ENCODE data around the gene MFAP3. TPM values are rescaled to one million over a fixed set of nuclear protein-coding genes. Genes with fewer than 3 reads are reported as not detected.

Gene MFAP3
- total RNA-seq, 4 donors from 2014 or later: 5.0 to 45.3 (median 35.1) TPM

GRCh38 chr5:154025951-154026350 is 12.8 kb upstream of the MFAP3 start:
- TF ChIP-seq POLR2AphosphoS5 (IDR thresholded peaks at IDR 0.05): no peak
- TF ChIP-seq EP300 (IDR thresholded peaks at IDR 0.05; ENCODE audit: low read depth): no peak
- TF ChIP-seq POLR2A (IDR thresholded peaks at IDR 0.05): no peak
- TF ChIP-seq CTCF (IDR thresholded peaks at IDR 0.05): no peak
- in situ Hi-C loops (cut with MboI; ENCODE audit: low pct_ligation_motif_present in 1 of 4, low pct_unique_long_range_greater_than_20kb in 1 of 4, low sequenced_read_pairs in 3 of 4): no loop called here
- H3K4me1 ChIP-seq: no peaks in the 10 kb centered on the region
- H3K9me3 ChIP-seq: no peaks in the 10 kb centered on the region
- no peak overlapping the region for H3K27ac ChIP-seq
- intact Hi-C loops (cut with DNase I; ENCODE audit: low total_unique reads): no loop called here
- H3K27me3 ChIP-seq: no peaks in the 10 kb centered on the region
- no peak overlapping the region for H3K4me3 ChIP-seq
- no peak for DNase-seq
- H3K36me3 ChIP-seq: peaks cover 0 to 33% (median 13%) of the 10 kb centered on the region in 4 donors

- no peaks in the 10 kb centered on the region for H3K9me3 ChIP-seq
- peaks cover 0 to 21% (median 4%) of the 10 kb centered on the region in 4 donors for H3K36me3 ChIP-seq
- no peak overlapping the region for H3K4me3 ChIP-seq
- peaks cover 0 to 3% (median 0%) of the 10 kb centered on the region in 4 donors for H3K4me1 ChIP-seq
- no peaks in the 10 kb centered on the region for H3K27me3 ChIP-seq
- H3K27ac ChIP-seq: no peak overlapping the region
- in situ Hi-C loops (cut with MboI; ENCODE audit: low pct_ligation_motif_present in 1 of 4, low pct_unique_long_range_greater_than_20kb in 1 of 4, low sequenced_read_pairs in 3 of 4) (no loop called here), intact Hi-C loops (cut with DNase I; ENCODE audit: low total_unique reads) (no loop called here)
- no peak for DNase-seq
- no peak for TF ChIP-seq CTCF (IDR thresholded peaks at IDR 0.05)
- TF ChIP-seq EP300 (IDR thresholded peaks at IDR 0.05; ENCODE audit: low read depth): no peak
- no peak for TF ChIP-seq POLR2AphosphoS5 (IDR thresholded peaks at IDR 0.05)
- no peak for TF ChIP-seq POLR2A (IDR thresholded peaks at IDR 0.05)
- 76 to 89% methylated on average over 2 of the region's 2 CpGs for WGBS, 2 donors (ENCODE audit: low coverage in 1 of 2)
Observed at GRCh38 chr5:154031937-154032489, 6.8 kb upstream of the MFAP3 start.

- Histone ChIP-seq H3K27ac (no peak overlapping the region), H3K4me1 (peaks cover 0 to 18% (median 10%) of the 10 kb centered on the region in 4 donors), H3K36me3 (peaks cover 0 to 5% (median 0%) of the 10 kb centered on the region in 4 donors), H3K9me3 (no peaks in the 10 kb centered on the region), H3K27me3 (no peaks in the 10 kb centered on the region), H3K4me3 (no peak overlapping the region)
- 61 to 79% methylated on average over 3 of the region's 3 CpGs for WGBS, 2 donors (ENCODE audit: low coverage in 1 of 2)
- DNase-seq: no peak
- TF ChIP-seq EP300 (IDR thresholded peaks at IDR 0.05; ENCODE audit: low read depth) (no peak), POLR2AphosphoS5 (IDR thresholded peaks at IDR 0.05) (no peak), POLR2A (IDR thresholded peaks at IDR 0.05) (no peak), CTCF (IDR thresholded peaks at IDR 0.05) (no peak)
- intact Hi-C loops (cut with DNase I; ENCODE audit: low total_unique reads) (no loop called here), in situ Hi-C loops (cut with MboI; ENCODE audit: low pct_ligation_motif_present in 1 of 4, low pct_unique_long_range_greater_than_20kb in 1 of 4, low sequenced_read_pairs in 3 of 4) (no loop called here)
Observed at GRCh38 chr5:154034944-154035343, 3.8 kb upstream of the MFAP3 start.

- Histone ChIP-seq H3K4me3 (peak overlapping the region; percentile 68 to 90 (median 72)), H3K27ac (peak overlapping the region; percentile 87 to 95 (median 90)), H3K4me1 (peaks cover 0 to 39% (median 13%) of the 10 kb centered on the region in 4 donors), H3K36me3 (no peaks in the 10 kb centered on the region), H3K9me3 (no peaks in the 10 kb centered on the region), H3K27me3 (no peaks in the 10 kb centered on the region)
- TF ChIP-seq CTCF (IDR thresholded peaks at IDR 0.05) (no peak), POLR2A (IDR thresholded peaks at IDR 0.05) (no peak), EP300 (IDR thresholded peaks at IDR 0.05; ENCODE audit: low read depth) (no peak), POLR2AphosphoS5 (IDR thresholded peaks at IDR 0.05) (no peak)
- WGBS, 2 donors (ENCODE audit: low coverage in 1 of 2): 0% methylated on average over 20 to 22 of the region's 22 CpGs
- in situ Hi-C loops (cut with MboI; ENCODE audit: low pct_ligation_motif_present in 1 of 4, low pct_unique_long_range_greater_than_20kb in 1 of 4, low sequenced_read_pairs in 3 of 4): no loop called here
- intact Hi-C loops (cut with DNase I; ENCODE audit: low total_unique reads): no loop called here
- DNase-seq: peak; percentile 49
Observed at GRCh38 chr5:154038261-154038706, 483 bp upstream of the MFAP3 start.

Data from transverse colon (tissue), 4 donors.